ENCODE measurements around the gene EMX1. TPM values are rescaled to one million over a fixed set of nuclear protein-coding genes. Genes with fewer than 3 reads are reported as not detected.

EMX1 gene
- total RNA-seq, 1 donor from 2014 or later = not detected

- DNase-seq (ENCODE audit: extremely low spot score, unreplicated experiment) = no peak
- Mint-ChIP-seq H3K9me3 (ENCODE audit: unreplicated experiment) (no peaks in the 10 kb centered on the region), H3K4me1 (ENCODE audit: unreplicated experiment) (no peaks in the 10 kb centered on the region), H3K27me3 (ENCODE audit: unreplicated experiment) (no peaks in the 10 kb centered on the region), H3K4me3 (ENCODE audit: unreplicated experiment) (no peak overlapping the region), H3K36me3 (ENCODE audit: unreplicated experiment) (peaks cover 8% of the 10 kb centered on the region), H3K27ac (ENCODE audit: unreplicated experiment) (no peak overlapping the region)
- no peak for TF ChIP-seq CTCF (IDR thresholded peaks at IDR 0.05)
Observed at GRCh38 chr2:72950558-72951255, 33.4 kb downstream of the EMX1 start.

GRCh38 chr2:72951303-72952095 is 34.2 kb downstream of the EMX1 start:
- Mint-ChIP-seq H3K36me3 (ENCODE audit: unreplicated experiment) (peaks cover 5% of the 10 kb centered on the region), H3K9me3 (ENCODE audit: unreplicated experiment) (no peaks in the 10 kb centered on the region), H3K4me3 (ENCODE audit: unreplicated experiment) (no peak overlapping the region), H3K27me3 (ENCODE audit: unreplicated experiment) (no peaks in the 10 kb centered on the region), H3K4me1 (ENCODE audit: unreplicated experiment) (no peaks in the 10 kb centered on the region), H3K27ac (ENCODE audit: unreplicated experiment) (no peak overlapping the region)
- TF ChIP-seq CTCF (IDR thresholded peaks at IDR 0.05) = no peak
- no peak for DNase-seq (ENCODE audit: extremely low spot score, unreplicated experiment)

GRCh38 chr2:72952110-72952823 is 34.9 kb downstream of the EMX1 start:
- peaks cover 4% of the 10 kb centered on the region for H3K36me3 Mint-ChIP-seq (ENCODE audit: unreplicated experiment)
- H3K9me3 Mint-ChIP-seq (ENCODE audit: unreplicated experiment) = no peaks in the 10 kb centered on the region
- no peak for DNase-seq (ENCODE audit: extremely low spot score, unreplicated experiment)
- no peak overlapping the region for H3K27ac Mint-ChIP-seq (ENCODE audit: unreplicated experiment)
- no peak overlapping the region for H3K4me3 Mint-ChIP-seq (ENCODE audit: unreplicated experiment)
- TF ChIP-seq CTCF (IDR thresholded peaks at IDR 0.05) = no peak
- H3K27me3 Mint-ChIP-seq (ENCODE audit: unreplicated experiment) = no peaks in the 10 kb centered on the region
- H3K4me1 Mint-ChIP-seq (ENCODE audit: unreplicated experiment) = no peaks in the 10 kb centered on the region

- H3K27ac Mint-ChIP-seq (ENCODE audit: unreplicated experiment) = no peak overlapping the region
- H3K9me3 Mint-ChIP-seq (ENCODE audit: unreplicated experiment) = no peaks in the 10 kb centered on the region
- H3K4me1 Mint-ChIP-seq (ENCODE audit: unreplicated experiment) = no peaks in the 10 kb centered on the region
- no peak for DNase-seq (ENCODE audit: extremely low spot score, unreplicated experiment)
- no peaks in the 10 kb centered on the region for H3K27me3 Mint-ChIP-seq (ENCODE audit: unreplicated experiment)
- H3K4me3 Mint-ChIP-seq (ENCODE audit: unreplicated experiment) = no peak overlapping the region
- TF ChIP-seq CTCF (IDR thresholded peaks at IDR 0.05) = no peak
- peaks cover 4% of the 10 kb centered on the region for H3K36me3 Mint-ChIP-seq (ENCODE audit: unreplicated experiment)
Observed at GRCh38 chr2:72952961-72953360, 35.6 kb downstream of the EMX1 start.

- Mint-ChIP-seq H3K4me3 (ENCODE audit: unreplicated experiment) (no peak overlapping the region), H3K27ac (ENCODE audit: unreplicated experiment) (no peak overlapping the region), H3K27me3 (ENCODE audit: unreplicated experiment) (no peaks in the 10 kb centered on the region), H3K9me3 (ENCODE audit: unreplicated experiment) (no peaks in the 10 kb centered on the region), H3K36me3 (ENCODE audit: unreplicated experiment) (peaks cover 4% of the 10 kb centered on the region), H3K4me1 (ENCODE audit: unreplicated experiment) (no peaks in the 10 kb centered on the region)
- no peak for TF ChIP-seq CTCF (IDR thresholded peaks at IDR 0.05)
- no peak for DNase-seq (ENCODE audit: extremely low spot score, unreplicated experiment)
Observed at GRCh38 chr2:72953528-72953927, 36.2 kb downstream of the EMX1 start.
